Non-pigmented ciliary epithelial cell (primary cell): ENCODE data around the gene SRGAP1.

ENCODE experiments used
- DNase-seq: peaks from one replicate; pipeline ENCODE4 v3.0.0-alpha.2; 2010; ENCODE audit warnings: low read depth

Gene SRGAP1

GRCh38 chr12:63844391-63845341, at the start of gene SRGAP1:
TSS of gene SRGAP1 (plus strand) at chr12:63844700. CDS start at chr12:63844817, 117 bp downstream.
- peak; percentile 26 for DNase-seq

GRCh38 chr12:63795032-63795687, 49.3 kb upstream of the SRGAP1 start:
- no peak for DNase-seq

DNA sequence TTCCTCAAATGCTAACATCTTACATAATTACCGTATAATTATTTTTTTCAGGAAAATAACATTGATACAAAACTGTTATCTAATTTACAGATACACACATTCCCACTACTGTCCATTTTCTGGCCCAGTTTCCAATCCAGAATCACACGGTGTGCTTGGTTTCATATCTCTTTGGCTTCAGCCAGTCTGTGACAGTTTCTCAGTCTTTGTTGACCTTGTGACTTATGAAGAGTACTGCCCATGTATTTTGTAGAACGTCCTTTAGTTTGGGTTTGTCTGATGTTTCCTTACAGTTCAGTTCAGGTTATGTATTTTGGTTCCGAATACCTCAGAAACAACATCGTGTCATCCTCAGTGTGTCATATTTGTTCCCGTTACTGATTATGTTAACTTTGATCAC, 48.6 kb upstream of the SRGAP1 start:
- no peak for DNase-seq

DNA sequence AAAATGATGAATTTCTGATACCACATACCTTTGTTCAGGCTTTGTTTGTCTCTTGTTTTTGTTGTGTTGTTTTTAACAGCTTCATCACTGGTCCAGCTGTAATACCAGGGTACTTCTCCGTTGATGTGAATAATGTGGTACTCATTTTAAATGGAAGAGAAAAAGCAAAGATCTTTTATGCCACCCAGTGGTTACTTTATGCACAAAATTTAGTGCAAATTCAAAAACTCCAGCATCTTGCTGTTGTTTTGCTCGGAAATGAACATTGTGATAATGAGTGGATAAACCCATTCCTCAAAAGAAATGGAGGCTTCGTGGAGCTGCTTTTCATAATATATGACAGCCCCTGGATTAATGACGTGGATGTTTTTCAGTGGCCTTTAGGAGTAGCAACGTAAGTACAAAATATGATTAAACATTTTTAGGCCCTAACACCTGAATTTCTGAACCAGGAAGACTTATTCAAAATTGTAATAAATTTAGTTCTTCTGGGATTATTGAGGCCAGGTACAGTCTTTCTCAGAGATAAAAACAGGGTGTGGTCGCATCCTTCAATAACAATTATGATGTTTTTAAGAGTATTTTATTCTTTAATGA, 42.4 kb upstream of the SRGAP1 start:
- DNase-seq: no peak

- no peak for DNase-seq
These were observed 39.8 kb upstream of the SRGAP1 start for GRCh38 chr12:63804746-63805145.

DNA sequence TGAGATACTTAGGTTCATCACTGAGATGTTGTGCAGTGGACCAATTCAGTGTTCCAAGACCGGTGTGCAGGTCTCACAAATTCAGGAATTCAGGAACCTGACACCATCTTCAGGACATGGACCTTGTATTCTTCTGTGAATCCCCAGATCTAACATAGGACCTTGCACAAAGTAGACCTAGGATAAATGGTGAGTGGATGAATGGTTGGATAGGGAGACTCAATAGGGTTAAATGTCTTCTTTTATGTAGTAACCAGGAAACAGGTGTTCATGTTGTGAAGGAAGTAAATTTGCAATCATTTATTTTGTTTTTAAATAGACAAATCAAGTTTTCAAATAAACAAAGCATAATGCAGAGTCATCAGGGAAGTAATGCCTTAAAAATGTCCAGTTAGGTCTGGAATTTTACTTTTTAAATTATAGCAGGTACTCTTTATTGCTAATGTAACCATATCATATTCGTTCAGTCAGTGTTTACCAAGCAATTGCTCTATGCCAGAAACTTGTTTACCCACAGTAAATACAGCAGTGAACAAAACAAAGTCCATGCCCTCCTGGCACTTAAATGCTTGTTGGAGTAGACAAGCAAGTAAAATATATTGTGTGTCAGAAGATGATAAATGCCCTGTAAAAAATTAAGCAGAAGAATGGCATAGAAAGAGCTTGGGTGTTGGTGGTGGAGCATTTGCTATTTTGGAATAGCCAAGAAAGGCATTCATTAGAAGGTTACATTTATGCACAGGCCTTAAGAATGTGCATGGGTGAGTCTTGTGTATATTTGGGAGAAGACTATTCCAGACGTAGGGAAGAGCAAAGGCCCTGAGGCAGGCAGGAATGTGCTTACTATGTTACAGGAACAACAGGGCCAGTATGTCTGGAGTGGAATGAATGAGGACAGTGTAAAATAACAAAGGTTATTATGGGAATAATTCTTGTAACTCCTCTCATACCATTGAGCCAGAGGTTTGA, 38.5 kb upstream of the SRGAP1 start:
- no peak for DNase-seq

DNA sequence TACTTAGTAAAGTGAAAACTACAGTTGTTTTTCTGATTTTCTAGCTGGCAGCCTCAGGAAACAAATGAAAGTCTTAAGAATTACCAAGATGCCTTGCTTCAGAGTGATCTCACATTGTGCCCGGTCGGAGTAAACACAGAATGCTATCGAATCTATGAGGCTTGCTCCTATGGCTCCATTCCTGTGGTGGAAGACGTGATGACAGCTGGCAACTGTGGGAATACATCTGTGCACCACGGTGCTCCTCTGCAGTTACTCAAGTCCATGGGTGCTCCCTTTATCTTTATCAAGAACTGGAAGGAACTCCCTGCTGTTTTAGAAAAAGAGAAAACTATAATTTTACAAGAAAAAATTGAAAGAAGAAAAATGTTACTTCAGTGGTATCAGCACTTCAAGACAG, 35.9 kb upstream of the SRGAP1 start:
- no peak for DNase-seq

- no peak for DNase-seq
These were observed 34.9 kb upstream of the SRGAP1 start for GRCh38 chr12:63809566-63809965.

DNA sequence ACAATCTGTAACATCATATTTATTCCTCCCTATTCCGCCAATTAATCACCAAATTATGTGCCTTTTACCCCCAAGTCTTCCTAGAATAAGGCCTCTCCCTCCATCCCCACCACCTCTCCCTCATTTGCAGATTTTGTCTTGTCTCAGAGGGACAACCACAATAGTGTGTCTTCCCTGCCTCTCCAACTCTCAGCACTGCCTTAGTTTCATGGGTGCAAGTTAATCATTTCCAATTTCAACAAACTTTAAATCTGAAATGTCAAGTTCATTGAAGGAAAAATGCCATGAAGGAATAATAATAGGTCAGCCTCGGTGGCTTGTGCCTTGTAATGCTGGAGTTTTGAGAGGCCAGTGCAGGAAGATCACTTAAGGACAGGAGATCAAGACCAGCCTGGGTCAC, 33.2 kb upstream of the SRGAP1 start:
- DNase-seq: no peak

GRCh38 chr12:63811755-63812154, 32.7 kb upstream of the SRGAP1 start:
- DNase-seq: no peak

DNA sequence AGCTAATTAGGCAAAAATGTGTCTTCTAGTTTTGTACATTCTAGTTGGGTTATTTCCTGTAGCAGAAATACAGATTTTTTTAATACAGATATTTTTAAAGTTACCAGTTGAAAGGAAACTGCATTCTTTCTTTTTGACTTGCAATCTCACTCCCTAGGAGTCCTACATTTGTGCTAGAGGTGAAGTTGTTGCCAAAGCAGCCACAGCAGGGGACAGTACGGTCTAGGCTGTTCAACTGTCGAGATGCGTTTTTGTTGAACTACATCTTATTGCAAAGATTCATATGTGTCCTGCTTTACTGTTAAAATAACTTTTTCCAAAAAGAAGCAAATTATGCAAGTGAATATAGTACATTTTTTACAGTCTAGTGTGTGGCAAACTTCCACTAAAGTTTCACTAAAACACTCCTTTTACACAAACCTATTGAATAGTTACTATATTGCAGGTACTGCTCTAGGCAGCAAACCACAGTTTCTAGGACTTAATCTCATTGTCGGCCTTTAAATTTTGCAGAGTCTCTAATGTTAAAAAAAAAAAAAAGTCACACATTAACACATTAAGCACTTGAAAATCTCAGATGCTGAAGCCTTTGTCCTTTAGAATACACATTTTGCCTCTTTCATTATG, 30.2 kb upstream of the SRGAP1 start:
- DNase-seq: no peak

- DNase-seq: no peak
These were observed 29.0 kb upstream of the SRGAP1 start for GRCh38 chr12:63815482-63815852.

DNA sequence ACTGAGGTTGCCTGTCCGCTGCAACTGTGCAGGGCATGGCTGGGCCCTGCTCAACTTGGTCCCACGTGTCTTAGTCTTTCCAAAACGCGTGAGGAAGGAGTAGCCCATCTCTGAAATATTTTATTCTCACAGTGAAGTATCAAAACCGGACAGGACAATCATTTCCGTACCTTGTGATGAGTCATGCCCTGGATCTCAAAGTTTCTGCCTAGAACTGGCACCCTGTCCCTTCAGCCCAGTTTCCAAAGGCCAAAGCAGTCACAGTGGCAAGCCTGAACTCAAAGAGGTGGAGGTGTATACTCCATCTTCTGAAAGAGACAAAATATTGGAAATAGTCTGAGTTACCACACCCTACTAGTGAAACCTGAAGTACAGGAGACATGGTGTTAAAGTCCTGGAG, 28.5 kb upstream of the SRGAP1 start:
- DNase-seq: no peak

GRCh38 chr12:63820427-63820826, 24.1 kb upstream of the SRGAP1 start:
- no peak for DNase-seq

DNA sequence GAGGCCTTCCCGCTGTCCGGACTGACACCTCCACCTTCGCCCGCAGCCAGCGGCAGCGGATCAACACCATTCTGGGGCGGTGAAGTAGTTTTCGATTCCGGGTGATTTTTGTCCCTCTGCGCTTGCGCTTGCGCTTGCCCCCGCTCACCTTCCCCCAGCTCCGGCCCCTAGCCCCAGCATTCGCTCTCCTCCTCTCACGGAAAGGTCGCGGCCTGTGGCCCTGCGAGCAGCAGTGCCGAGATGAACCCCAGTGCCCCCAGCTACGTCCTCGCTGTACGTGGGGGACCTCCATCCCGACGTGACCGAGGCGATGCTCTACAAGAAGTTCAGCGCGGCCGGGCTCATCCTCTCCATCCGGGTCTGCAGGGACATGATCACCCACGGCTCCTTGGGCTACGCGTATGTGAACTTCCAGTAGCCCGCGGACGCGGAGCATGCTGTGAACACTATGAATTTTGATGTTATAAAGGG, 22.7 kb upstream of the SRGAP1 start:
- no peak for DNase-seq

- peak; percentile 27 for DNase-seq
These were observed 22.1 kb upstream of the SRGAP1 start for GRCh38 chr12:63822352-63822751.

- DNase-seq: no peak
These were observed 21.5 kb upstream of the SRGAP1 start for GRCh38 chr12:63823040-63823439.

DNA sequence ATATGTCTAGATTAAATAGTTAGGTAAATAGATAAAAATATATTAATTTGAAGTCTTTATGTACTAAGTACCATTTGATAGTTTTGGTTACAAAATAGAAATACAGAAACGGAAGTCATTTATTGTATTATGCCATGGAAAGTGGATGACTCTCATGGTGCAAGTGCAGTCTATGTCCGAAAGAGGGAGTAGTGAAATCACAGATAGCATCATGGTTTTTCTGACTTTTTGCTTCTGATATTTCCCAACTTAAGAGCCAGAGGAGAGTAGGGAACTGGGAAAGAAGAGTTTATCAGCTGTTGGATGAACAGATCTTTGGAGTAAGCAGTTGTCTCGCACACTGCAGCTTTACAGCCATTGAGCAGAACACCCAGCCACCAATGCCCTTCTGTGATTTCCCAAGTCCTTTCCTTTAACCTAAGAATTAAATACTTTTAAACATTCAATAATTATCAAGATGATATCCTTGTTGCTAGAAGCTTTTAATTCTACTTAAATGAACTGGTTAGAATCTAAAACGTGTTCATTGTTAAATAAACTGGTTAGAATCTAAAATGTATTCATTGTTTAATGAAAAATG, 18.4 kb upstream of the SRGAP1 start:
- peak; percentile 35 for DNase-seq

GRCh38 chr12:63828867-63829266, 15.6 kb upstream of the SRGAP1 start:
- DNase-seq: no peak

DNA sequence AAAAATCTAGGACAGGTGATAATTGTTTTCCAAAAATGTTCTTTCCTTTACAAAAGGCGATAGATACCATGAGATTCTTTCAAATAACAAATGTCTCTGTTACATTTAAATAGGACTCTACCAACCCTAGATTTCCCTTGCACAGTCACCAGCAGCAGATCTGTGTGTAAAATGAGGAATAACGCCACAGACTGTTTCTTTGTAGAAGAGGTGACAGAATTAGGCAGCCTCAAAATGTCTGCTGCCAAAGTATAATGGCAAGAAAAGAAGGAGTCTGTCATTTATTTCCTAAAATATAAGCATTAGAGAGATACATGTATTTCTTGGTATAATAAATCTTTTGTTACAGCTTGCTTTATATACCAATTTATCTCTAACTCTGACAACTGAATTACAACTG, 8.5 kb upstream of the SRGAP1 start:
- no peak for DNase-seq

- DNase-seq: no peak
These were observed 7.6 kb upstream of the SRGAP1 start for GRCh38 chr12:63836936-63837335.
